ENCODE results near the gene SRGAP2C.
"Not testable (repeated sequence)": the region's sequence is repeated elsewhere in the genome, so short reads cannot be mapped to it uniquely, and the experiment has no call there.

Gene SRGAP2C

GRCh38 chr1:121360531-121360930 is 175.8 kb downstream of the SRGAP2C start:
- not testable (repeated sequence) for H3K27me3 ChIP-seq (ENCODE audit: control insufficient read depth in 1 of 2, insufficient read depth in 2 of 2, low read length in 2 of 2); H3K27ac ChIP-seq (ENCODE audit: low read depth, low read length); H3K4me1 ChIP-seq (ENCODE audit: insufficient read depth, low read length); H3K4me3 ChIP-seq (ENCODE audit: low read depth in 1 of 2, low read length in 2 of 2); H3K9me3 ChIP-seq (ENCODE audit: low read length); H3K9ac ChIP-seq (ENCODE audit: low read length); H3K36me3 ChIP-seq (ENCODE audit: insufficient read depth, low read length)

- not testable (repeated sequence) for H3K4me1 ChIP-seq (ENCODE audit: insufficient read depth, low read length); H3K4me3 ChIP-seq (ENCODE audit: low read depth in 1 of 2, low read length in 2 of 2); H3K9ac ChIP-seq (ENCODE audit: low read length); H3K27ac ChIP-seq (ENCODE audit: low read depth, low read length); H3K36me3 ChIP-seq (ENCODE audit: insufficient read depth, low read length); H3K9me3 ChIP-seq (ENCODE audit: low read length); H3K27me3 ChIP-seq (ENCODE audit: control insufficient read depth in 1 of 2, insufficient read depth in 2 of 2, low read length in 2 of 2)
Observed at GRCh38 chr1:121361451-121362233, 176.9 kb downstream of the SRGAP2C start.

DNA sequence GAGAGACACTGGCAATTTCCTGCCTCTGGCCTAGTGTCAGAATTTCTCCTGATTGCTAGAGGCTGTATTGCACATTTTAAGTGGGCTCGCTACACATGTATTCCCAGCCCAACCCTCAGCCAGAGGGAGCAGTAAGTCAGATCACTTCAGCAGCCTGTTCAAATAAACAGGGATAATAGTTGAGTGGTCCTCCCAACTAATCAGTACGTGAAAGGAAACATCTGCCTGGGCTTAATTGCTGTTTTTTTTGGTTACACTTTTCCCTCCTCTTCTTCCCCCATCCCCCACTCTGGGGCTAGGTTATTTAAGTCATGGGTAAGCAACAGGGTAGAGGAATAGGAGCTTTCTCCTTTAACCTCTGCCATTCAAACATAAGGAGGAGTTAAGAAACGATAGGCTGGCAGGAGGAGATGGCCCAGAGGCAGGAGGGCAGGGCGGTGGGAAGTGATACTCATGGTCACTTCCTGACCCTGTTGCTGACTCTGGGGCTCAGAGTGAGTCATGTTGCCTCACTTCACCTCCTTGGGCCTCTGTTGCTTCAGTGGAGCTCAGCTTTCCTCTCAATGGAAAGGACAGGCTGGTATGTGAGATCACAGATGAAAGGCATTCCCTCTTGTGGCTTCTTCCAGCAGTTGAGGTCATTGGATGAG is 177.6 kb downstream of the SRGAP2C start:
- H3K27ac ChIP-seq (ENCODE audit: low read depth, low read length); H3K9me3 ChIP-seq (ENCODE audit: low read length): not testable (repeated sequence)

DNA sequence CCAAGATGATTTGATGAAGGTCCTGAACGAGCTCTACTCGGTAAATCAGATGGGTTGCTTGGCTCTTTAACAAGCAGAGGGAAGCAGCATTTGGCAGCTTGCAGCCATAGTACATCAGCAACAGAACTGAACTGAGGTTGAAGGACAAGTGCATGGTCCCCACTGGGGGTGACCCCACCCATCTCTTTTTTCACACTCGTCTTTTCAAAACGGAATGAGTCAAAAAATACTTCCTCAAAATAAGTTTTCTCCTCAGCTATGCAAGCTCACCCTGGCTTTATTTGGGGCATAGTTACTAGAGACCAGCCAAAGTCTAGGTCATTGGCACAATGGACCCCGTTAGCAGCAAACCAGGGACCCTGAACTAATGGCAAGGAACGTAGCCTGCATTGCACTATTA is 180.5 kb downstream of the SRGAP2C start:
- H3K9ac ChIP-seq (ENCODE audit: low read length) = not testable (repeated sequence)

More for the DNA sequence above, 177.6 kb downstream of the SRGAP2C start:
- not testable (repeated sequence) for H3K9ac ChIP-seq (ENCODE audit: low read length); H3K4me3 ChIP-seq (ENCODE audit: low read depth in 1 of 2, low read length in 2 of 2); H3K4me1 ChIP-seq (ENCODE audit: insufficient read depth, low read length); H3K27me3 ChIP-seq (ENCODE audit: control insufficient read depth in 1 of 2, insufficient read depth in 2 of 2, low read length in 2 of 2); H3K36me3 ChIP-seq (ENCODE audit: insufficient read depth, low read length)

GRCh38 chr1:121365723-121366122 is 180.9 kb downstream of the SRGAP2C start:
- H3K36me3 ChIP-seq (ENCODE audit: insufficient read depth, low read length); H3K27me3 ChIP-seq (ENCODE audit: control insufficient read depth in 1 of 2, insufficient read depth in 2 of 2, low read length in 2 of 2); H3K4me3 ChIP-seq (ENCODE audit: low read depth in 1 of 2, low read length in 2 of 2); H3K9ac ChIP-seq (ENCODE audit: low read length); H3K4me1 ChIP-seq (ENCODE audit: insufficient read depth, low read length); H3K27ac ChIP-seq (ENCODE audit: low read depth, low read length); H3K9me3 ChIP-seq (ENCODE audit: low read length): not testable (repeated sequence)

More for the DNA sequence above, 180.5 kb downstream of the SRGAP2C start:
- H3K9me3 ChIP-seq (ENCODE audit: low read length); H3K27ac ChIP-seq (ENCODE audit: low read depth, low read length); H3K27me3 ChIP-seq (ENCODE audit: control insufficient read depth in 1 of 2, insufficient read depth in 2 of 2, low read length in 2 of 2); H3K4me1 ChIP-seq (ENCODE audit: insufficient read depth, low read length); H3K36me3 ChIP-seq (ENCODE audit: insufficient read depth, low read length); H3K4me3 ChIP-seq (ENCODE audit: low read depth in 1 of 2, low read length in 2 of 2): not testable (repeated sequence)

DNA sequence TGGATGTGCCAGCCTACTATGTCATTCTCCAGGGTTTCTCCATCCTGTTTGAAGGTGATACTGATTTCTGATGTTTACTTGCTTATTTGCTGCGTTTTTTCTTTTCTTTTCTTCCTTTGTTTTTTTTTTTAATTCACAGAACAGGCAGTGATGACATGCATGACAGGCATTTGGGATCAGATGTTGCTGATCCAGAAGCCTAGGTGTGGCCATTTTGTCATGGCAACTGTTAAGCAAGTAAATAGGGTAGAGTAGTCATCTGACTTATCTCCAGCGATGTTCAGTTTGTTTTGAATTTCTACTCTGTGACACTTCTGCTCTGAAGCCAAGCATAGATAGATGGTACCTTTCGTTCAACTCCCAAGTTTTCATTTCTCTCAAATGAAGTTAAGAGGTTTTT is 181.4 kb downstream of the SRGAP2C start:
- not testable (repeated sequence) for H3K27me3 ChIP-seq (ENCODE audit: control insufficient read depth in 1 of 2, insufficient read depth in 2 of 2, low read length in 2 of 2); H3K27ac ChIP-seq (ENCODE audit: low read depth, low read length); H3K9ac ChIP-seq (ENCODE audit: low read length); H3K4me1 ChIP-seq (ENCODE audit: insufficient read depth, low read length); H3K9me3 ChIP-seq (ENCODE audit: low read length); H3K36me3 ChIP-seq (ENCODE audit: insufficient read depth, low read length); H3K4me3 ChIP-seq (ENCODE audit: low read depth in 1 of 2, low read length in 2 of 2)

GRCh38 chr1:121368910-121369309 is 184.1 kb downstream of the SRGAP2C start:
- not testable (repeated sequence) for H3K9ac ChIP-seq (ENCODE audit: low read length); H3K36me3 ChIP-seq (ENCODE audit: insufficient read depth, low read length); H3K9me3 ChIP-seq (ENCODE audit: low read length); H3K27me3 ChIP-seq (ENCODE audit: control insufficient read depth in 1 of 2, insufficient read depth in 2 of 2, low read length in 2 of 2); H3K4me3 ChIP-seq (ENCODE audit: low read depth in 1 of 2, low read length in 2 of 2); H3K4me1 ChIP-seq (ENCODE audit: insufficient read depth, low read length); H3K27ac ChIP-seq (ENCODE audit: low read depth, low read length)

DNA sequence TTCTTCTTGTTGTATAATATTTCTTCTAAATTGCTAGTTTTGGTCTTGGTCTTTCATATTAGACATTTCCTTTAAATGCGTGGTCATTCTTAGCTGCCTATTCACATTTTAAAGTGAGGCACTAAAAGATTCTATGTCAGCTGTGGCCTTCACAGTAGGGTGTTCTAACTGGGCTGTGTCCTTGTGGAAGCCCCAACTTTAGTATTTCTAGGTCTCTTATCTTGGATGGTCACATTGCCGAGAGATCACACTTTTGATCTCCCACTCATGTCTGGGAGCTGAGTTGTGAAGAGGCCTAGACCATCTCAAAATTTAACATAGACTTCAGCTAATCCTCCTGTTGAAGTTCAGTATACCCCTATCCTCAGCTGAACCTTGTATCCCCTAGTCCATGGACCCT is 185.2 kb downstream of the SRGAP2C start:
- H3K36me3 ChIP-seq (ENCODE audit: insufficient read depth, low read length); H3K4me1 ChIP-seq (ENCODE audit: insufficient read depth, low read length); H3K4me3 ChIP-seq (ENCODE audit: low read depth in 1 of 2, low read length in 2 of 2); H3K9me3 ChIP-seq (ENCODE audit: low read length); H3K9ac ChIP-seq (ENCODE audit: low read length); H3K27me3 ChIP-seq (ENCODE audit: control insufficient read depth in 1 of 2, insufficient read depth in 2 of 2, low read length in 2 of 2); H3K27ac ChIP-seq (ENCODE audit: low read depth, low read length): not testable (repeated sequence)

DNA sequence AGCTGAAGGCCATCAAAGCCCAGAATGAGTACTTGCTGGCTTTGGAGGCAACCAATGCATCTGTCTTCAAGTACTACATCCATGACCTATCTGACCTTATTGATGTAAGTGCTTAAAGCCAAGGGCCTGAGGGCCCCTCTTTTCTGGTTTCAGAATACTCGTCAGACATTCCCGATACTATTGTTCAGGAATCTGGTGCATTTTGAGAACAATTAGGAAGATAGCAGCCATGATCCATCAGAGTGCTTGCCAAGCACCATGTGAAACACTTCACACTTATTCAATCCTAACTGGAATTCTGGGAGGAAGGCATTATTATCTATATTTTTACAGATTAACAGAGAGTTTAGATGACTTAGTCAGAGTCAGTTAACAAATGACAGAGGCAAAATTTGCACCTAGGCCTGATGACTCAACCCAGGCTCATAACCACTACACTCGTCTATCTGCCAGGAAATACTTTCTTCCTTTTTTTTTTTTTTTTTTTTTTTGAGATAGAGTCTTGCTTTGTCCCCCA is 190.1 kb downstream of the SRGAP2C start:
- H3K27ac ChIP-seq (ENCODE audit: low read depth, low read length); H3K4me3 ChIP-seq (ENCODE audit: low read depth in 1 of 2, low read length in 2 of 2): not testable (repeated sequence)

GRCh38 chr1:121376986-121377385 is 192.2 kb downstream of the SRGAP2C start:
- not testable (repeated sequence) for H3K4me1 ChIP-seq (ENCODE audit: insufficient read depth, low read length); H3K9me3 ChIP-seq (ENCODE audit: low read length); H3K27ac ChIP-seq (ENCODE audit: low read depth, low read length); H3K27me3 ChIP-seq (ENCODE audit: control insufficient read depth in 1 of 2, insufficient read depth in 2 of 2, low read length in 2 of 2); H3K4me3 ChIP-seq (ENCODE audit: low read depth in 1 of 2, low read length in 2 of 2); H3K9ac ChIP-seq (ENCODE audit: low read length); H3K36me3 ChIP-seq (ENCODE audit: insufficient read depth, low read length)

More for the DNA sequence above, 190.1 kb downstream of the SRGAP2C start:
- not testable (repeated sequence) for H3K36me3 ChIP-seq (ENCODE audit: insufficient read depth, low read length); H3K9ac ChIP-seq (ENCODE audit: low read length); H3K27me3 ChIP-seq (ENCODE audit: control insufficient read depth in 1 of 2, insufficient read depth in 2 of 2, low read length in 2 of 2); H3K9me3 ChIP-seq (ENCODE audit: low read length); H3K4me1 ChIP-seq (ENCODE audit: insufficient read depth, low read length)

GRCh38 chr1:121378757-121379156 is 194.0 kb downstream of the SRGAP2C start:
- not testable (repeated sequence) for H3K9me3 ChIP-seq (ENCODE audit: low read length); H3K36me3 ChIP-seq (ENCODE audit: insufficient read depth, low read length); H3K4me3 ChIP-seq (ENCODE audit: low read depth in 1 of 2, low read length in 2 of 2); H3K27me3 ChIP-seq (ENCODE audit: control insufficient read depth in 1 of 2, insufficient read depth in 2 of 2, low read length in 2 of 2); H3K9ac ChIP-seq (ENCODE audit: low read length); H3K4me1 ChIP-seq (ENCODE audit: insufficient read depth, low read length); H3K27ac ChIP-seq (ENCODE audit: low read depth, low read length)

GRCh38 chr1:121384754-121385153 is 200.0 kb downstream of the SRGAP2C start:
- H3K9ac ChIP-seq (ENCODE audit: low read length); H3K27ac ChIP-seq (ENCODE audit: low read depth, low read length); H3K4me3 ChIP-seq (ENCODE audit: low read depth in 1 of 2, low read length in 2 of 2); H3K4me1 ChIP-seq (ENCODE audit: insufficient read depth, low read length); H3K27me3 ChIP-seq (ENCODE audit: control insufficient read depth in 1 of 2, insufficient read depth in 2 of 2, low read length in 2 of 2); H3K36me3 ChIP-seq (ENCODE audit: insufficient read depth, low read length); H3K9me3 ChIP-seq (ENCODE audit: low read length): not testable (repeated sequence)
